ENCODE measurements around the gene HIF1A.
"Not testable (repeated sequence)": the region's sequence is repeated elsewhere in the genome, so short reads cannot be mapped to it uniquely, and the experiment has no call there.

HIF1A gene

GRCh38 chr14:61742371-61742770 is 47.1 kb downstream of the HIF1A start:
- no peak for TF ChIP-seq CTCF (IDR thresholded peaks at IDR 0.05; ENCODE audit: insufficient read depth, low read depth, low read length, missing control alignments)
- H3K4me3 ChIP-seq (ENCODE audit: low read depth, low read length) = no peak overlapping the region
- no peak for DNase-seq (ENCODE audit: low read depth)

GRCh38 chr14:61744238-61744637 is 48.9 kb downstream of the HIF1A start:
- no peak overlapping the region for H3K4me3 ChIP-seq (ENCODE audit: low read depth, low read length)
- no peak for DNase-seq (ENCODE audit: low read depth)
- no peak for TF ChIP-seq CTCF (IDR thresholded peaks at IDR 0.05; ENCODE audit: insufficient read depth, low read depth, low read length, missing control alignments)

- peak overlapping the region; percentile 79 for H3K4me3 ChIP-seq (ENCODE audit: low read depth, low read length)
- DNase-seq (ENCODE audit: low read depth) = not testable (repeated sequence)
These were observed 51.0 kb downstream of the HIF1A start for GRCh38 chr14:61746346-61746745.

GRCh38 chr14:61746881-61747280 is 51.6 kb downstream of the HIF1A start:
- no peak for TF ChIP-seq CTCF (IDR thresholded peaks at IDR 0.05; ENCODE audit: insufficient read depth, low read depth, low read length, missing control alignments)
- DNase-seq (ENCODE audit: low read depth) = no peak
- peak overlapping the region; percentile 79 for H3K4me3 ChIP-seq (ENCODE audit: low read depth, low read length)

- DNase-seq (ENCODE audit: low read depth) = no peak
- peak overlapping the region; percentile 79 for H3K4me3 ChIP-seq (ENCODE audit: low read depth, low read length)
- TF ChIP-seq CTCF (IDR thresholded peaks at IDR 0.05; ENCODE audit: insufficient read depth, low read depth, low read length, missing control alignments) = no peak
These were observed 52.0 kb downstream of the HIF1A start for GRCh38 chr14:61747342-61747741.

- DNase-seq (ENCODE audit: low read depth) = no peak
- peak overlapping the region; percentile 79 for H3K4me3 ChIP-seq (ENCODE audit: low read depth, low read length)
- no peak for TF ChIP-seq CTCF (IDR thresholded peaks at IDR 0.05; ENCODE audit: insufficient read depth, low read depth, low read length, missing control alignments)
These were observed 54.0 kb downstream of the HIF1A start for GRCh38 chr14:61749264-61749663.

- TF ChIP-seq CTCF (IDR thresholded peaks at IDR 0.05; ENCODE audit: insufficient read depth, low read depth, low read length, missing control alignments) = no peak
- peak overlapping the region; percentile 79 for H3K4me3 ChIP-seq (ENCODE audit: low read depth, low read length)
- peak; percentile 5 for DNase-seq (ENCODE audit: low read depth)
These were observed 54.6 kb downstream of the HIF1A start for GRCh38 chr14:61749867-61750266.

Data from GM12865 (cell line).